K562 (cell line): ENCODE measurements around the gene TM7SF2. TPM values are rescaled to one million over a fixed set of nuclear protein-coding genes. Genes with fewer than 3 reads are reported as not detected.

ENCODE experiments used
- EGR1 ChIP-seq: fragments of 450-650 bp; conservative IDR thresholded peaks from 2 replicates; pipeline ENCODE4 v1.6.1; 2017; ENCODE audit warnings: mild to moderate bottlenecking
- GTF2F1 ChIP-seq: IDR thresholded peaks from 2 replicates; pipeline ENCODE4 v1.6.1; 2011; ENCODE audit warnings: low read depth, low read length, improper control_type of control experiment
- RBBP5 ChIP-seq: fragments of 200-600 bp; sonication (generic); IDR thresholded peaks from 2 replicates; pipeline ENCODE4 v1.6.1; 2012; ENCODE audit warnings: borderline replicate concordance, mild to moderate bottlenecking, low read length, control low read depth, inconsistent platforms; ENCODE audit not compliant: insufficient read depth, poor library complexity, severe bottlenecking
- RBM39 ChIP-seq: fragments of 200-400 bp; formaldehyde crosslinking; optimal IDR thresholded peaks from 2 replicates; pipeline ENCODE3; 2018; ENCODE audit warnings: low read depth, low read length
- RCOR1 ChIP-seq, 2 experiments: IDR thresholded peaks; 2 replicates each; pipeline ENCODE4 v1.6.1; 2012; ENCODE audit warnings: low read depth in 2 of 2, low read length in 2 of 2, borderline replicate concordance in 1 of 2, improper control_type of control experiment in 1 of 2
- ZNF146 ChIP-seq: IDR thresholded peaks from one replicate; pipeline ENCODE4 v1.6.1; 2018; ENCODE audit warnings: missing compliant biosample characterization; ENCODE audit not compliant: unreplicated experiment
- ZNF592 ChIP-seq: fragments of 450-650 bp; IDR thresholded peaks from 2 replicates; pipeline ENCODE4 v1.6.1; 2017; ENCODE audit warnings: antibody characterized with exemption, mild to moderate bottlenecking
- polyA plus RNA-seq, 8 experiments: library from polyadenylated mRNA; depleted of rRNA in 4 of 8; stranded (reverse) in 5 of 8; unstranded in 3 of 8; fragments of >200 nt; fragmentation: Nextera tagmentation in 2 of 8; fragmentation: Illumina TruSeq in 1 of 8; extraction: Ambion mirVana in 2 of 8; extraction: Trizol in 1 of 8; gene quantifications; 2 replicates each; pipeline versions ENCODE4 v1.2.1 to v1.2.3, GENCODE V29; 2011 to 2014; ENCODE audit warnings: inconsistent platforms in 1 of 8, missing spikeins in 1 of 8
- total RNA-seq, 7 experiments: library from RNA; depleted of rRNA in 6 of 7; stranded (reverse); fragments of >200 nt in 6 of 7; fragmentation: Illumina TruSeq in 2 of 7; extraction: Trizol in 2 of 7; gene quantifications; 2 replicates each; pipeline versions ENCODE4 v1.2.1 to v1.2.3, GENCODE V29; 2011 to 2021; ENCODE audit warnings: low replicate concordance in 1 of 7

TM7SF2 gene
- total and polyA plus RNA-seq, 9 of the 15 experiments (the other 6 are each of a cell fraction or from before 2014, with no cell fraction given) = 1.2 to 22.0 (median 14.3) TPM

- TF ChIP-seq ZNF592 (no peak), RBM39 (no peak), RCOR1 (IDR thresholded peaks at IDR 0.05; ENCODE audit: borderline replicate concordance in 1 of 2, low read depth in 2 of 2, low read length in 2 of 2) (no peak), GTF2F1 (no peak), EGR1 (no peak), ZNF146 (CRISPR knock-in tag) (no peak), RBBP5 (no peak)
- TF ChIP-seq, all 486 proteins: peak for 3
Observed at GRCh38 chr11:65129649-65130441, 18.2 kb downstream of the TM7SF2 start (continued).
